ENCODE measurements around the gene ZNF613. TPM values are rescaled to one million over a fixed set of nuclear protein-coding genes. Genes with fewer than 3 reads are reported as not detected.
"Not testable (repeated sequence)": the region's sequence is repeated elsewhere in the genome, so short reads cannot be mapped to it uniquely, and the experiment has no call there.

ZNF613 gene
- total RNA-seq, 1 donor from 2014 or later = 5.5 TPM

GRCh38 chr19:51901860-51902259 lies 25.4 kb upstream of the ZNF613 start:
- TF ChIP-seq, protein P1, sequence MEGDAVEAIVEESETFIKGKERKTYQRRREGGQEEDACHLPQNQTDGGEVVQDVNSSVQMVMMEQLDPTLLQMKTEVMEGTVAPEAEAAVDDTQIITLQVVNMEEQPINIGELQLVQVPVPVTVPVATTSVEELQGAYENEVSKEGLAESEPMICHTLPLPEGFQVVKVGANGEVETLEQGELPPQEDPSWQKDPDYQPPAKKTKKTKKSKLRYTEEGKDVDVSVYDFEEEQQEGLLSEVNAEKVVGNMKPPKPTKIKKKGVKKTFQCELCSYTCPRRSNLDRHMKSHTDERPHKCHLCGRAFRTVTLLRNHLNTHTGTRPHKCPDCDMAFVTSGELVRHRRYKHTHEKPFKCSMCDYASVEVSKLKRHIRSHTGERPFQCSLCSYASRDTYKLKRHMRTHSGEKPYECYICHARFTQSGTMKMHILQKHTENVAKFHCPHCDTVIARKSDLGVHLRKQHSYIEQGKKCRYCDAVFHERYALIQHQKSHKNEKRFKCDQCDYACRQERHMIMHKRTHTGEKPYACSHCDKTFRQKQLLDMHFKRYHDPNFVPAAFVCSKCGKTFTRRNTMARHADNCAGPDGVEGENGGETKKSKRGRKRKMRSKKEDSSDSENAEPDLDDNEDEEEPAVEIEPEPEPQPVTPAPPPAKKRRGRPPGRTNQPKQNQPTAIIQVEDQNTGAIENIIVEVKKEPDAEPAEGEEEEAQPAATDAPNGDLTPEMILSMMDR (conservative IDR thresholded peaks at IDR 0.05; ENCODE audit: low read depth, low read length) = no peak
- no peak for DNase-seq (ENCODE audit: low read depth)
- no peak overlapping the region for H3K4me3 ChIP-seq (ENCODE audit: low read depth, low read length)

DNA sequence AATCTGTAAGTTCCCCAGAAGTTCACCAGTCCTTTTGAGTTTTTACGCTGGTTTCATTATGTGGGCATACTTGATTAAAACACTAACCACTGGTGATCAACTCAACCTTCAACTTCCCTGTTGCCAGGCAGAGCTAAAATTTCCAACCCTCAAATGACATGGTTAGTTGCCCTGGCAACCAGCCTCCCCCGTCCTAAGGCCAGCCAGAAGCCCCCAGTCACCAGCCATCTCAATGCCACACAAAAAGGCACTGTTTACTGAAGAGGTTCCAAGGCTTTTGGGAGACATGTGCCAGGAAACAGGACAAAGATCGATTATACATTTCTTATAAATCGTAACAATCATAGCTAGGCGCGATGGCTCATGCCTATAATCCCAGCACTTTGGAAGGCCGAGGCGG lies 24.1 kb upstream of the ZNF613 start:
- no peak overlapping the region for H3K4me3 ChIP-seq (ENCODE audit: low read depth, low read length)
- no peak for DNase-seq (ENCODE audit: low read depth)
- TF ChIP-seq, protein P1 (conservative IDR thresholded peaks at IDR 0.05; ENCODE audit: low read depth, low read length) = no peak

- TF ChIP-seq, protein P1 (conservative IDR thresholded peaks at IDR 0.05; ENCODE audit: low read depth, low read length) = peak; percentile 2
- DNase-seq (ENCODE audit: low read depth) = peak; percentile 44
Measured at GRCh38 chr19:51904331-51905165, 22.7 kb upstream of the ZNF613 start, which contains the start of gene ZNF649. ZNF649 (minus strand) TSS chr19:51905017; CDS start chr19:51900107, 4,910 bp downstream.

DNA sequence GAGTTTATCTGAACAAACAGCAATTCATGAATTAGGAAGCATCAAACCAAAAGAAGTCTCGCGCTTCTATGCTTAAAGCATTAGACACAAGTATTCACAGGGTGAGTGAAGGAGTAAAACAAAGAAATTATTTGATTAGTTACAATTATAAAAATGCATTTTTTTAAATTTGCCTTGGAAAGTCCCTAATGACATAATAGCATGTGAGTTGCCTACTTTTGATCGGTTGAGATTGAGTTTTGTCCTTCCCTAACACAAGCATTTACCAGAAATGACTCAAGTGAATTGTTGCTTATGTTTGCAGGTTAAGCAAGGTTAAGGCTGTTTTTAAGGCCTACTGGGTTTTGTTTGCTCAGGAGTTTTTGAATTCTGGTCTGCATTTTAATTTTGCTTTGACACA lies 22.1 kb upstream of the ZNF613 start:
- H3K4me3 ChIP-seq (ENCODE audit: low read depth, low read length) = peak overlapping the region; percentile 99
- TF ChIP-seq, protein P1 (conservative IDR thresholded peaks at IDR 0.05; ENCODE audit: low read depth, low read length) = no peak
- no peak for DNase-seq (ENCODE audit: low read depth)

More at GRCh38 chr19:51904331-51905165, 22.7 kb upstream of the ZNF613 start, which contains the start of gene ZNF649:
- peak within 1 kb of the TSS; percentile 99 for H3K4me3 ChIP-seq (ENCODE audit: low read depth, low read length)

DNA sequence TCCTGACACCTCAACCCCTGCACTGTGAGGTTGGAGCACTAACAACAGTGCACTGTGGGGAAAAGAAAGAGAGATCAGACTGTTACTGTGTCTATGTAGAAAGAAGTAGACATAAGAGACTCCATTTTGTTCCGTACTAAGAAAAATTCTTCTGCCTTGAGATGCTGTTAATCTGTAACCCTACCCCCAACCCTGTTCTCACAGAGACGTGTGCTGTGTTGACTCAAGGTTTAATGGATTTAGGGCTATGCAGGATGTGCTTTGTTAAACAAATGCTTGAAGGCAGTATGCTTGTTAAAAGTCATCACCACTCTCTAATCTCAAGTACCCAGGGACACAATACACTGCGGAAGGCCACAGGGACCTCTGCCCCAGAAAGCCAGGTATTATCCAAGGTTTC lies 21.6 kb upstream of the ZNF613 start:
- DNase-seq (ENCODE audit: low read depth); H3K4me3 ChIP-seq (ENCODE audit: low read depth, low read length): not testable (repeated sequence)

DNA sequence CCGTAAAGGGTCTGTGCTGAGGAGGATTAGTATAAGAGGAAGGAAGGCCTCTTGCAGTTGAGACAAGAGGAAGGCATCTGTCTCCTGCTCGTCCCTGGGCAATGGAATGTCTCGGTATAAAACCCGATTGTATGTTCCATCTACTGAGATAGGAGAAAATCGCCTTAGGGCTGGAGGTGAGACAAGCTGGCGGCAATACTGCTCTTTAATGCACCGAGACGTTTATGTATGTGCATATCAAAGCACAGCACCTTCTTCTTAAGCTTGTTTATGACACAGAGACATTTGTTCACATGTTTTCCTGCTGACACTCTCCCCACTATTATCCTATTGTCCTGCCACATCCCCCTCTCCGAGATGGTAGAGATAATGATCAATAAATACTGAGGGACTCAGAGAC lies 21.2 kb upstream of the ZNF613 start:
- DNase-seq (ENCODE audit: low read depth); H3K4me3 ChIP-seq (ENCODE audit: low read depth, low read length): not testable (repeated sequence)

DNA sequence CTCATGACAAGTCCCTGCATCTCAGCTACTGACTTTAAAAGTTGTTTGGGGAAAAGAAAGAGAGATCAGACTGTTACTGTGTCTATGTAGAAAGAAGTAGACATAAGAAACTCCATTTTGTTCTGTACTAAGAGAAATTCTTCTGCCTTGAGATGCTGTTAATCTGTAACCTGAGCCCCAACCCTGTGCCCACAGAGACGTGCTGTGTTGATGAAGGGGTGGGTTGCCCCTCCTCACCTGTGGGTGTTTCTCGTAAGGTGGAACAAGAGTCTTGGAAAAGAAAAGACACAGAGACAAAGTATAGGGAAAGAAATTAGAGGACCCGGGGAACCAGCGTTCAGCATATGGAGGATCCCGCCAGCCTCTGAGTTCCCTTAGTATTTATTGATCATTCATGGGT lies 19.3 kb upstream of the ZNF613 start:
- H3K4me3 ChIP-seq (ENCODE audit: low read depth, low read length); DNase-seq (ENCODE audit: low read depth): not testable (repeated sequence)

DNA sequence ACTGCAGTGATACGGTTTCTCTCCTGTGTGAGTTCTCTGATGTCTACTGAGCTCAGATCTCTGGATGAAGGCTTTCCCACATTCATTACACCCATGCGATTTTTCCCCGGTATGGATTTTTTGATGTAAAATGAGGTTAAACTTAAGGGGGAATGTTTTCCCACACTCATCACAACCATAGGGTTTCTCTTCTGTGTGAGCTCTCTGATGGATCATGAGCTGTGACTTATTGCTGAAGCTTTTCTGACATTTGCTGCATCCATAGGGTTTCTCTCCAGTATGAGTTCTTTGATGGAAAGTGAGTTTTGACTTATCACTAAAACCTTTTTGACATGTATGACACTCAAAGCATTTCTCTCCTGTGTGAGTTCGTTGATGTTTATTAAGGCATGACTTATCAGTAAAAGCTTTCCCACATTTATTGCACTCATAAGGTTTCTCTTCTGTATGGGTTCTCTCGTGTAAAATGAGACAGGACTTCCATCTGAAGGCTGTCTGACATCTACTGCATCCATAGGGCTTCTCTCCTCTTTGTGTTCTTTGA lies 11.9 kb upstream of the ZNF613 start:
- TF ChIP-seq, protein P1 (conservative IDR thresholded peaks at IDR 0.05; ENCODE audit: low read depth, low read length) = no peak
- no peak for DNase-seq (ENCODE audit: low read depth)

More for the DNA sequence above, 11.9 kb upstream of the ZNF613 start:
- no peak overlapping the region for H3K4me3 ChIP-seq (ENCODE audit: low read depth, low read length)
